HG03558 (cell line): ENCODE data around the gene GP1BB.

Source experiments
- ATAC-seq: cut with Tn5 transposase; IDR thresholded peaks from one replicate; pipeline ENCODE4 v1.9.1; 2021; ENCODE audit warnings: moderate number of reproducible peaks; ENCODE audit not compliant: unreplicated experiment; ENCODE audit errors: extremely low read depth

The GP1BB gene

DNA sequence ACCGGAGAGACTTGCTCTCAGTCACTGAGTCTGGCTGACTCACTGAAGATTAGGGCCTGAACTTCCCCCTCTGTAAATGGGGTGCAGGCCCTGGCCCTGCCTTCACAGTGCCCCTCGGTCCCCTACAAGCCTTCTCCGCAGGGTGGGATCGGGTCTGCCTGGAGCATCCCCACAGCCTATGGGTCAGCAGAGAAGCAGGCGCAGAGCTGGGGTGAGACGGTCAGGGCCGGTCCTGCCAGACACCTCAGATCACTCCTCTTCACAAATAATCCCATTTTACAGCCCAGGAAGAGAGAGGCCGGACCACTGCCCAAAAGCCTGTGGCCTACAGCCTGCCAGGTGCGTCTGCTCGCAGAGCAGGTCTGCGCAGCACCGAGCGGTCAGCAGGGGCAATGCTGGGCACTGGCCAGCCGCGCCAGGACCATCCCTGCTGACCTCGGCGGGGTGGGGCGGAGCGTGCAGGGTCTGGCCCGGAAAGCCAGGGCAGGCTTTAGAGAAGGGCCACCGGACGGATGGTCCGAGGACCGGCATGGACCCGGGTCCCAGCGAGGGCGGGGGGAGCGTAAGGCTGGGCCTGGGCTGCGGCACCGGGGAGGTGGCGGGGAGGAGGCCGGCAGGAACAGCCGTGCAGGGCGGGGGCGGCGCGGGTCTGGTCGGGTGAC is 9.6 kb upstream of the GP1BB start:
- ATAC-seq = no peak

DNA sequence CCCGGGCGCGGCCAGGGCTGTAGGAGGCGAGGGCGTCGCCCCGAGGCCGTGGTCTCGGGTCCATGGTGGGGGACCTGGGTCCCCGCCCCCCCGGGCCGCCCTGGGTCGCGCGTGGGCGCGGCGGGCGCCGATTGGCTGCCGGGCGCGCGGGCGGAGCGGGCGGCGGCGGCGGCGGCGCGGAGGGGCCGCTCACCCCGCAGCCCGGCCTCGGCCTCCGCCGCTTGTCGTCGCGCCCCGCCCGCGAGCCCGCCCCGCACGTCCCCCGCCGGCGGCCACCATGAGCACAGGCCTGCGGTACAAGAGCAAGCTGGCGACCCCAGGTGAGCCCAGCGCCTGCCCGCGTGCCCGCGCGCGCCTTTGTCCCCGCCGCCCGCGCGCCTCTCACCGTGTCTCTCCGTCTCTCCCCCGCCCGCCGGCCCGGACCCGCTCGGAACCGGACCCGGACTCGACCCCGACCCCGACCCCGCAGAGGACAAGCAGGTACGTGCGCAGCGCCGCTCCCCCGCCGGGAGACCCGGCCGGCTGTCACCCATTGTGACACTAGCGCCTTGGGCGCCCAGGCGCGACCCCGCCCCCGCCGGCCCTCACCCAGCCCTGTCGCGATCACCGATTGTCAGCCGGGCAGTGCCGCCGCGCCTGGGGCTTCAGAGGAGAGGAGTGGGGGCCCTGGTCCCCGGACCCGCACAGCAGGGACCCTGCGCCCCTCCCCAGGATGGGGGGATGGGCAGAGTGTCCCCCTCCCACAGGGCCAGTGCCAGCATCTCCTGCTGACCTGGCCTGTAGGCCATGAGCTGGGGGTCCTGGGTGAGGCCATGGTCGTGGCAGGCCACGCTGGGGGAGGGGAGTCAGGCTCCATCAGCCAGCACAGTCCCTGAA is 8.8 kb upstream of the GP1BB start, which contains the start of gene SEPTIN5:
SEPTIN5 (plus strand) TSS at position 192 of the 876 bp plus-strand sequence; CDS start at position 278, 86 bp downstream.
- no peak for ATAC-seq

DNA sequence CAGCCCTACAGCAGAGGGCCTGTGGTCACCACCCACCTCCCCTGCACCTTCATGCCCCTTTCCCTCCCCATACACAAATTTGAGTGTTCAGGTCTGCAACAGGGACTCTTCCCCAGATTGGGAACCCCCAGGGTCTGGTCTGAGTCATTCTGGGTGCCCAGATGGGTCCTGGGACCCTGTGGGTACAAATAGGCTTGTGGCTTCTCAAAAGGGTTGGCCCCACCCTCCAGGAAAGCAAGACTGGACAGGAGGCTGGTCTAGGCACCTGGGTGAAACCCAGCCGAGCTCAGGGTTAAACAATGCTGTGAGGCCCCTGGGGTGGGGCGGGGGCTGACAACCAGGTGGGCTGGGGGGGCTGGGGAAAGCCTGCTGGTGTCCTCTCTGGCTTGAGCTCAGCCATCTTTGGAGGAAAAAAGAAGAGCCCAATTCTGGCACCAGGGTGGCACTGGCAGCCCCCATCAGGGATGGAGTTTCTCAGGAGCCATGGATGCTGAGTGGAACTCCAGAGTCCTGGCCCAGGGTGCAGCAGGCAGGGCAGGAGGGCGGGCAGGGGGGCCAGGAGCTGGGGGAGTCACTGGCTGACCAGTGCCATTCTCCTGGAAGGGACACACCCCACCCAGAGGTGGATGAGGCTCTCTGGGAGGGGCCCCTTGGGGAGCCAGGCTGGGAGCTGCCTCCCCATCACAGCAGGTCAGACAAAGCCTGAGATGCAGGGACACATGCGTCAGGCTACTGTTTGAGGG is 8.0 kb upstream of the GP1BB start:
- no peak for ATAC-seq

DNA sequence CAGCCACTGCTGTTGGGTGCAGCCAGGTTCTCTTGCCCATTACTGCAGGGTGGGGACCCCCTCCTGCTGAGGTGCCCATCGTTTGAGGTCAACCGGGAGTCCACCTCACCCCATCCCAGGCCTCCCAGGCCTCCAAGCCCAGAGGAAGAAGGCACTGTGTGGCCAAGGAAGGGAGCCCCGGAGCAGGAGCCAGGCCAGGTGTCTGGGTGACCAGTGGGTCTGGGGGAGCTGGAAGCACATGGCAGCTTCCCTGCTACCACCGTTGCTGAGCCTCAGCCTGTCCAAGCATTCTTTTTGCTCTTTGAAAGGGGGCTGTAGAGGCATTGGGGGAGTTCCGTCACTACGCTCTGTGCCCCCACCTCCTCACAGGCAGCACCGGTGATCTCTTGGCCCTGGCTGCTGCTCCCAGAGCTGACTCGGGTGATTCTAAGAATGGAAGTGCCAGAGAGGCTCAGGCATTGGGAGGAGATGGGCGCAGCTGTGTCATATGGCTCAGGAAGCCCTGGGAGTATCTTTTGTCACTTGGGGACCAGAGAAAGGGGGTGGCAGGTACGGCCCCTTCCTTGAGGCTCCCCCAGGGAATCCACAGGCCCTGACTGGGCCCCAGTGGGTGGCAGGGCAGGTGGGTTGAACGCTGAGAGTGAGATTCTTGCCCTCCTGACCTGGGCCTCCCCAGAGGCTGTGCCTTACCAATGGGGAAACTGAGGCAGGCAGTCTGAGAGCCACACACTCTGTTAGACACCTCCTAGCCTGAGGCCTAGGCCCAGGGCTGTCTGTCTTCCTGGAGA is 7.1 kb upstream of the GP1BB start:
- no peak for ATAC-seq

DNA sequence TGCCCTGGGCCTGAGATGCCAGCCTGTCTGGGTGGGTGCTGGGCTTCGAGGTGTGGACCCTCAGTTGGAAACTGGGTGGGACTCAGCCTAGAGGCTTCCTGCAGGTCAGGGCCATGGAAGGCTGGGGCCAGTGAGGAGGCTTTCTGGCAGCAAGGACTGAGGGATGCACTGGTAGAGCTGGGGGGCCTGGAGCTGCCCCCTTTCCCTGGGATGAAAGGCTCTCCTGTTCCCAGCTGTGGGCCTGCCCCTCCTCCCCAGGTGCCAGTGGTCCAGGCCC is 6.6 kb upstream of the GP1BB start:
- no peak for ATAC-seq

DNA sequence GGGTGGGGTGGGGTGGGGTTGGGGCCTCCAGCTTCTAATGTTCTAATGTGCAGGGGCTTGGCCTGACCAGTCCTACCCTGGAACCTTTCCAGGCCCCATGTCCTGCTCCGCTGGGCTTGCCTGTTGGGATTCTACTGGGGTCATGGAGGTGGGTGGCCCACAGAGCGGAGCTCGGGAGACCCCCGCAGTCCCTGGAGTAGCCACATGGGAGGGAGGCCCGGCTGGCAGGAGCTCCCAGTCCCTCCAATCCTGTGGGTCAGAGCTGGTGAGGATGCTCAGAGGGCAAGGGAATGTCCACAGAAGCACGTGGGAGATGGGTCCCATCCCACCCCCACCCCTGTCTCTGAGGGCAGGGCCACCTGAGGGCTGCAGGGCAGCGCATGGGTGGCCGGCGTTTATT is 6.2 kb upstream of the GP1BB start:
- ATAC-seq = no peak

DNA sequence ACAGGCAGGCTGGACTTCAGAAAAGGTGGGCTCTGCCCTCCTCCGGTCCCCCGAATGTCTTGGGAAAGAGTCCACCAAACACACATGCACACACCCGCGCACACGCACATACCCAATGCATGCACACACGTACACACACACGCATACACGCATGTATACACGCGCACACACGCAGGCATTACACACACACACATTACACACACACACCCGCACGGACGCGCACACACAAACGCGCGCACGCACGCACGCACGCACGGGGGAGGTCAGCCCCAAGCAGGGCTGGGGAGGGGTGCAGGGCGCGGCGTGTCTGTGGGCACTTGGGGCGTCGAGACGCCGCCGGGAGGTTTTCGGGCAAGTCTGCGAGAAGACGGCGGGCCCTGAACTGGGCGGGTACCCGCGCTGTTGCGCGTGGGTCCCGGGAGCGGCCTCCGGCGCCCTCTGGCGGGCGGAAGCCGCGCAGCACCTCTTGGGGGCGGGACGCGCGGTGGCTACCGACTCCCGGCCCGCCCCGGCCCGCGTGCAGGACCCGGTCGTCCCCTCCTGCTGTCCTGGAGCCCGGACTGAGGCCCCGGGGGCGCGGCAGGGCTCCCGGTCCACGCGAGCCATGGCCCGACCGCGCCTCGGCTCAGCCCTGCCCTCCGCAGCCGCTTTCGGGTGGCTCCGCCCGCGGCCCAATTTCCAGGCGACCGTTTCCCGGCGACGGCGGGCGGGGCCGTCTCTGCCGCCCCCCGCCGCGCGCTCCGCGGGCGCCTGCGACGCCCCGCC is 5.5 kb upstream of the GP1BB start:
- ATAC-seq = no peak

DNA sequence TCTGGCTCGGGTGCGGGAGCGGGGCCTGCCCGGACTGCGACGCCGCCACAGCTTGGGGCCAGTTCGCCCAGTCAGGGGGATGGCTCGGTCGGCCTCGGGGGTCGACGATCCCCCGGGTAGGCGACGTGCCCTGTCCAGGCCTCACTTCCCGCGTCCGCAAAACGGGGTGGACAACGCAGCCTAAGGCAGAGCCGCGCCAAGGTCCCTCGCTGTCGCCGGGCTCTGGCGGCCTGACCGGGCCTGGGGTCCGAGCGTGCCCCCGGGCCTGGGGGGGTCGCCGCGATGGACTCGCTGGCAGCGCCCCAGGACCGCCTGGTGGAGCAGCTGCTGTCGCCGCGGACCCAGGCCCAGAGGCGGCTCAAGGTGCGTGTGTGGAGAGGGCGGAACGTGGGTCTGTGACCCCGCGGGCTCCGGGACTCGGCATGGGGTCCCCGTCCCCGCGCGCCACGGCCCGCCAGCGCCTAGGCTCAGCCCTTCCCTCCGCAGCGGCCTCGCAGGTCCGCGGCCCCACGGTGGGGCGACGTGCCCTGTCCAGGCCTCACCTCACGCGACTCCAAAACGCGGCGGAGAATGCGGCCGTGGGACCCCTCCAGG is 4.8 kb upstream of the GP1BB start:
- ATAC-seq = no peak

DNA sequence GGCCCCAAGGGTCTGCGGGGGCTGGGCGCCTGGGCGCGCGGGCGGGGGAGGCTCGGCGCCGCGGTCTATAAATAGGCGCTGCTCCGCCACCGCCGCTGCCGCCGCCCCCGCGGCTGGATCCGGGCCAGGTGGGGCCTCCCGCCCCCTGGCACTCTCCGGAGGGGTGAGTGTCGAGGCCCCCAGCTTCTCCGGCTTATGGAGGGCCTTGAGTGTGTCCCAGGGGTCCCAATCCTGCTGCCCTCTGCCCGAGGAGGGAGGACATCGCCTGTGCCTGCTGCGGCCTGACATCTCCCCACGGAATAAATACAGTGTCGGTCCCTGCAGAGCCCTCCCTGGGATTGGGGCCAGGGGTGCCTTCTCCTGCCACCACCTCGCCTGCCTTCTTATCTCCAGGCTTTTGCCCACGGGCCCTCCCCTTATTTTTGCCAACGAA is 4.3 kb upstream of the GP1BB start:
- ATAC-seq = no peak

DNA sequence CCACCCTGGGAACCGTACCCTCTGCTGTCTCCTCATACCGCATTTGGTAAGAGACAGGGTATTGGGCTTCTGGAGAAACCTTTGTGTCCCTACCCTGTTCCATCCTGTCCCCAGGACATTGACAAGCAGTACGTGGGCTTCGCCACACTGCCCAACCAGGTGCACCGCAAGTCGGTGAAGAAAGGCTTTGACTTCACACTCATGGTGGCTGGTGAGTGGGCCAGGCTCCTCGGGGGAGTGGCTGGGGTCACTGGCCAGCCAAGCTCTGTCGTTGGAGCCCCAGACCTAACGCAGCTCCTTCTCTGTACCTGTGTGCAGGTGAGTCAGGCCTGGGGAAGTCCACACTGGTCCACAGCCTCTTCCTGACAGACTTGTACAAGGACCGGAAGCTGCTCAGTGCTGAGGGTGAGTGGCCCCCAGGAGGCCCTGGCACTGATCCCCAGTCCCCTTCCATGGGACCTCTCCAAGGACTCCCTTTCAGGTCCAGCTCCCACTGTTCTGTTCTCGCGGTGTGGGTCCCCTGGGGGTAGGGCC is 3.8 kb upstream of the GP1BB start:
- no peak for ATAC-seq

DNA sequence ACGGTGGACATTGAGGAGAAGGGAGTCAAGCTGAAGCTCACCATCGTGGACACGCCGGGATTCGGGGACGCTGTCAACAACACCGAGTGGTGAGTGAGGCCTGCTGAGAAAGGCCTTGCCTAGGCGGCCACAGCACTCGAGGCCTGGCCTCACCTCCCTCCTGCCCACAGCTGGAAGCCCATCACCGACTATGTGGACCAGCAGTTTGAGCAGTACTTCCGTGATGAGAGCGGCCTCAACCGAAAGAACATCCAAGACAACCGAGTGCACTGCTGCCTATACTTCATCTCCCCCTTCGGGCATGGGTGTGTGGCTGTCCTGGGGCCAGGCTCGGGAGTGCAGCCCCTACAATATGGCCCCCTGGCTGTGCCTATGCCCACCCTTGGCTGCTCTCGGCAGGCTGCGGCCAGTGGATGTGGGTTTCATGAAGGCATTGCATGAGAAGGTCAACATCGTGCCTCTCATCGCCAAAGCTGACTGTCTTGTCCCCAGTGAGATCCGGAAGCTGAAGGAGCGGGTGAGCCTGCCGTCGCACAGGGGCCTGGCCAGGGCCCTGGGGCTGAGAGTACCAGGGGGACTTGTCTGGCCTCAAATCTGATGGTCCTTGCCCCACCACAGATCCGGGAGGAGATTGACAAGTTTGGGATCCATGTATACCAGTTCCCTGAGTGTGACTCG is 3.0 kb upstream of the GP1BB start:
- no peak for ATAC-seq

DNA sequence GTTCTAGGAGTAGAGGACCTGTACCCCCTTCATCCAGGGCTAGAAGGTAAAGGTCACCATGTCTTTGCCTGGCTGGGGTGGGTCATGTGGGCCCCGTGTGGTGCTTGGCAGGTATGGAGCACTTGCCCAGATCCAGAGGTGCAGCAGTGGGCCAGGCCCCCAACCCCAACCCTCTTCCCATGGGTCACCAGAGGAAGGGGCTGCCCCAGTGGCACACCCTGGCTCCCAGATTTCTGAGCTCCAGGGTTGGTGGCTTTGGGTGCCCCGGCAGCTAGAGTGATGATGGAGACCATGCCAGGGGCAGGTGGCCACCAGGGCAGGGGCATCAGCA is 2.4 kb upstream of the GP1BB start:
- no peak for ATAC-seq

DNA sequence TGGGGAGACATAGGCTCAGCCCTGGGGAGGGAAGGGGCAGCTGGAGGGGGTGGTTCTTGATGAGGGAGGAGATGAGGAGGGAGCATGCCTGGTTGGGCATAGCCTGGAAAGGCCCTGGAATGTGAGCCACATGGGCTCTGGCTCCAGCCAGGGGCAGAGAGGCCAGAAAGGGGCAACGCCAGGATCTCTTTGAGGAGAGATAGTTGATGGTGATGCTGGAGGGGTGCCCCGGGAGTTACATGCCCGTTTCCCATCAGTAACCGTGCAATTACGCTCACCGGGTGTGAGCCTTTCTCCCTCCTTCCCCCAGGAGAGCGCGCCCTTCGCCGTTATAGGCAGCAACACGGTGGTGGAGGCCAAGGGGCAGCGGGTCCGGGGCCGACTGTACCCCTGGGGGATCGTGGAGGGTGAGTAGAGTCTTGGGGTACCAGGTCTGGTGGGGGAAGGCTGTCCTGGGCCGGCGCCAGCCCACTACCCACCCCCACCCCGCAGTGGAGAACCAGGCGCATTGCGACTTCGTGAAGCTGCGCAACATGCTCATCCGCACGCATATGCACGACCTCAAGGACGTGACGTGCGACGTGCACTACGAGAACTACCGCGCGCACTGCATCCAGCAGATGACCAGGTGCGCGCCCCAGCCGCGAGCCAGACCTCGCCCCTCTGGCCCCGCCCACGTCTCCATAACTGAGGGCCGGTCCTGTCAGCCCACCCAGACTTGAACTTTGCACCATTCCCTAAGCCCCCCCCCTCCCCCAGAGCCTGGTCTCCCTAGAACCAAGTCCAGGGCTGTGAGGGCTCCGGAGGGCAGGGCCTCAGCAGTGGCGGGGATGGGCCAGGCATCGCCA is 1.8 kb upstream of the GP1BB start:
- no peak for ATAC-seq

DNA sequence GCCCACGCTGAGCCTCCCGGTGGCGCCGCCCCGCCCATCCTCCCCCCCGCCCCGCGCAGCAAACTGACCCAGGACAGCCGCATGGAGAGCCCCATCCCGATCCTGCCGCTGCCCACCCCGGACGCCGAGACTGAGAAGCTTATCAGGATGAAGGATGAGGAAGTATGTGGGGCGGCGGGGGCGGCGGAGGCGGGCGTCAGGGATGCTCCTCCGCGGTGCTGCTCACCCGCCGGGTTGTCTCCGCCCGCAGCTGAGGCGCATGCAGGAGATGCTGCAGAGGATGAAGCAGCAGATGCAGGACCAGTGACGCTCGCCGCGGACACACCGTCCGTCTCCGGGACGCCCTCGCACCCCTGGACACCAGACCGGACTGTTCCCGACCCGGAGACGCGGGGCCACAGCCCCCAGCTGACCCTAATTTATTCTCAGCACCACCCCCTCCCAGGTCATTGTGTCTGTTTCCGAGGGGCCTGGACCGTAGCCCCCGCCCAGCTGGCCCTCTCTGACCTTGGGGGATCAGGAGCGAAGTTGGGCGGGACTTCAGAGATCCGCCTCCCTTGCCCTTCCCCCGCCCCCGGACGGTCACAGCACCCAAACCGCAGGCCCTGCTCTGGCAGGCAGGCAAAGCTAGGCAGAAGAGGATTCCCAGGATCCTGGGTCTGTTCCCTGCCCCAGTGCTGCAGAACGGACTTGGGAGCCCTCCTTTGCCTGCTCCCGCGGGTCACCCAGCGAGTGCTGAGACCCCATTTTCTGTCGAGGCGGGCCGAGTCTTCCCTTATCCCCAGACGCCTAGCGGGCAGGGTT is 959 bp upstream of the GP1BB start:
- no peak for ATAC-seq

DNA sequence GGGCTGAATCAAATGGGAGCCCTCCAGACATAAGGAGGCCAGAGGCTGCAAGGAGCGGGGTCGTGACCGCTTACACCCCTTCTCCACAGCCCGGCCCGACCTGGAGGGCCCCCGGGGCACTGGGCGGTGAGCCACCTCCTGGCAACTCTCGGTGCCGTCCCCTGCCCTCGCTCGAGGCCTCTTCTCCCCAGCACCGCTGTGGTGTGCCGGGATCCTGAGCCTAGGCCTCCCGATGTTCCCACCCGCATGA is 432 bp upstream of the GP1BB start:
- no peak for ATAC-seq

DNA sequence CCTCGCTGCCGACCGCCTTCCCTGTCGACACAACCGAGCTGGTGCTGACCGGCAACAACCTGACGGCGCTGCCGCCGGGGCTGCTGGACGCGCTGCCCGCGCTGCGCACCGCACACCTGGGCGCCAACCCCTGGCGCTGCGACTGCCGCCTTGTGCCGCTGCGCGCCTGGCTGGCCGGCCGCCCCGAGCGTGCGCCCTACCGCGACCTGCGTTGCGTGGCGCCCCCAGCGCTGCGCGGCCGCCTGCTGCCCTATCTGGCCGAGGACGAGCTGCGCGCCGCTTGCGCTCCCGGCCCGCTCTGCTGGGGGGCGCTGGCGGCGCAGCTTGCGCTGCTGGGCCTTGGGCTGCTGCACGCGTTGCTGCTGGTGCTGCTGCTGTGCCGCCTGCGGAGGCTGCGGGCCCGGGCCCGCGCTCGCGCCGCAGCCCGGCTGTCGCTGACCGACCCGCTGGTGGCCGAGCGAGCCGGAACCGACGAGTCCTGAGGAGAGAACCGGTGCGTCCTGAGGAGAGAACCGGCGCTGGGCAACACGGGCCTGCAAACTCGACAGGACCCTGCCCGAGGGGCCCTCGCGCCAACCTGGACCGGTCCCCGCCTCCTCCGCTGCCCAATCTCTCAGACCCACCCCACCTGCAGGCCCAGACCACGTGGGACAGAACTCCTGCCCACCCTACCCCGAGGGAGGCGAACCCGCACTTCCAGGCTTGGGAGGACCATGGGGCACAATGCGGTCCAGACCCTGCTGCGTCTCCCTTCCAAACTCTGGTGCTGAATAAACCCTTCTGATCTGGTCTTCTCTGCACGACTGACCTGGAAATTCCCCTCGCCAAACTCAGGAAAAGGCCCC is 866 bp downstream of the GP1BB start:
- ATAC-seq = no peak
